Activated CD8-positive, alpha-beta memory T cell treated with anti-CD3 and anti-CD28 coated beads, Interleukin-2, amount 50 U/mL, for 1 hour (primary cell): ENCODE measurements around the gene SEMA3D.

Experiments
- DNase-seq: peaks from one replicate; pipeline ENCODE4 v3.0.0-alpha.2; 2020; ENCODE audit errors: extremely low read depth

SEMA3D gene

GRCh38 chr7:85186521-85187241 is at the start of gene SEMA3D:
TSS of gene SEMA3D (minus strand) at chr7:85187056. CDS start at chr7:85121891, 65,165 bp downstream.
- DNase-seq: no peak

GRCh38 chr7:85234730-85235129 is 47.9 kb upstream of the SEMA3D start:
- DNase-seq: no peak

- no peak for DNase-seq
Observed at GRCh38 chr7:85232068-85232467, 45.2 kb upstream of the SEMA3D start.

GRCh38 chr7:85230623-85231022 is 43.8 kb upstream of the SEMA3D start:
- no peak for DNase-seq

- no peak for DNase-seq
Observed at GRCh38 chr7:85229544-85229943, 42.7 kb upstream of the SEMA3D start.

- DNase-seq: no peak
Observed at GRCh38 chr7:85226361-85227085, 39.7 kb upstream of the SEMA3D start.

GRCh38 chr7:85224171-85224570 is 37.3 kb upstream of the SEMA3D start:
- DNase-seq: no peak

- DNase-seq: no peak
Observed at GRCh38 chr7:85222522-85222921, 35.7 kb upstream of the SEMA3D start.

- no peak for DNase-seq
Observed at GRCh38 chr7:85221796-85222195, 34.9 kb upstream of the SEMA3D start.

GRCh38 chr7:85220651-85221050 is 33.8 kb upstream of the SEMA3D start:
- no peak for DNase-seq

- no peak for DNase-seq
Observed at GRCh38 chr7:85220023-85220422, 33.2 kb upstream of the SEMA3D start.

- no peak for DNase-seq
Observed at GRCh38 chr7:85217085-85217484, 30.2 kb upstream of the SEMA3D start.

GRCh38 chr7:85215098-85215497 is 28.2 kb upstream of the SEMA3D start:
- no peak for DNase-seq

GRCh38 chr7:85213500-85213899 is 26.6 kb upstream of the SEMA3D start:
- no peak for DNase-seq

GRCh38 chr7:85205754-85206153 is 18.9 kb upstream of the SEMA3D start:
- no peak for DNase-seq

- no peak for DNase-seq
Observed at GRCh38 chr7:85204496-85204895, 17.6 kb upstream of the SEMA3D start.

- no peak for DNase-seq
Observed at GRCh38 chr7:85204061-85204460, 17.2 kb upstream of the SEMA3D start.

GRCh38 chr7:85201209-85201608 is 14.4 kb upstream of the SEMA3D start:
- DNase-seq: no peak

- DNase-seq: no peak
Observed at GRCh38 chr7:85196696-85197095, 9.8 kb upstream of the SEMA3D start.

GRCh38 chr7:85191383-85191782 is 4.5 kb upstream of the SEMA3D start:
- no peak for DNase-seq

- no peak for DNase-seq
Observed at GRCh38 chr7:85186083-85186520, 754 bp downstream of the SEMA3D start.

GRCh38 chr7:85185424-85186082 is 1.3 kb downstream of the SEMA3D start:
- no peak for DNase-seq
